Lower lobe of right lung (tissue), 2 donors: ENCODE data around the gene MOB3B. TPM values are rescaled to one million over a fixed set of nuclear protein-coding genes. Genes with fewer than 3 reads are reported as not detected.
A peak's percentile ranks its signal among the peaks of the same experiment; 100 is the strongest.

Experiments
- ATAC-seq, 2 donors: fragments of 200-7000 bp; cut with Tn5 transposase; one replicate each; pipeline ENCODE4 v1.9.1; 2020 to 2022; ENCODE audit warnings: mild to moderate bottlenecking in 2 of 2, moderate library complexity in 2 of 2
- DNase-seq: peaks from one replicate; pipeline ENCODE4 v3.0.0-alpha.2; 2020
- H3K27ac ChIP-seq: fragments of 200-600 bp; one replicate; pipeline ENCODE4 v1.8.0; 2022
- H3K27me3 ChIP-seq: fragments of 200-600 bp; one replicate; pipeline ENCODE4 v1.8.0; 2022; ENCODE audit warnings: low read depth
- H3K36me3 ChIP-seq: fragments of 200-600 bp; one replicate; pipeline ENCODE4 v1.8.0; 2022; ENCODE audit warnings: mild to moderate bottlenecking
- H3K4me1 ChIP-seq: fragments of 200-600 bp; one replicate; pipeline ENCODE4 v1.8.0; 2022
- H3K4me3 ChIP-seq: fragments of 200-600 bp; one replicate; pipeline ENCODE4 v1.8.0; 2022; ENCODE audit warnings: mild to moderate bottlenecking
- H3K9me3 ChIP-seq: fragments of 200-600 bp; one replicate; pipeline ENCODE4 v1.8.0; 2022
- intact Hi-C: fragments of 100-400 bp; cut with DNase I; formaldehyde crosslinking; loops from one replicate; pipeline ENCODE4 v1.11.0; 2022
- total RNA-seq: library from RNA; stranded (reverse); fragmentation: NEBNext Ultra II Directional; extraction: Animal tissue kit (Norgen Biotek cat#: 25700); gene quantifications from one replicate; pipeline ENCODE4 v1.2.1, GENCODE V29; 2021
- TF ChIP-seq, protein P1 (sequence below): fragments of 200-600 bp; IDR thresholded peaks from one replicate; pipeline ENCODE4 v1.8.0; 2022; ENCODE audit warnings: antibody characterized with exemption, mild to moderate bottlenecking
- donor health status: DM: no; HTN: yes; CAD: no; lungs with severe emphysema.

MOB3B gene
- total RNA-seq, 1 donor from 2014 or later, result 22.7 TPM

- no peaks in the 10 kb centered on the region for H3K36me3 ChIP-seq
- peaks cover 27% of the 10 kb centered on the region for H3K4me1 ChIP-seq
- H3K4me3 ChIP-seq, result no peak overlapping the region
- no peak for DNase-seq
- intact Hi-C loops, result no loop called here
- ATAC-seq, result no peak
- H3K9me3 ChIP-seq, result no peaks in the 10 kb centered on the region
- no peaks in the 10 kb centered on the region for H3K27me3 ChIP-seq
- TF ChIP-seq, protein P1, sequence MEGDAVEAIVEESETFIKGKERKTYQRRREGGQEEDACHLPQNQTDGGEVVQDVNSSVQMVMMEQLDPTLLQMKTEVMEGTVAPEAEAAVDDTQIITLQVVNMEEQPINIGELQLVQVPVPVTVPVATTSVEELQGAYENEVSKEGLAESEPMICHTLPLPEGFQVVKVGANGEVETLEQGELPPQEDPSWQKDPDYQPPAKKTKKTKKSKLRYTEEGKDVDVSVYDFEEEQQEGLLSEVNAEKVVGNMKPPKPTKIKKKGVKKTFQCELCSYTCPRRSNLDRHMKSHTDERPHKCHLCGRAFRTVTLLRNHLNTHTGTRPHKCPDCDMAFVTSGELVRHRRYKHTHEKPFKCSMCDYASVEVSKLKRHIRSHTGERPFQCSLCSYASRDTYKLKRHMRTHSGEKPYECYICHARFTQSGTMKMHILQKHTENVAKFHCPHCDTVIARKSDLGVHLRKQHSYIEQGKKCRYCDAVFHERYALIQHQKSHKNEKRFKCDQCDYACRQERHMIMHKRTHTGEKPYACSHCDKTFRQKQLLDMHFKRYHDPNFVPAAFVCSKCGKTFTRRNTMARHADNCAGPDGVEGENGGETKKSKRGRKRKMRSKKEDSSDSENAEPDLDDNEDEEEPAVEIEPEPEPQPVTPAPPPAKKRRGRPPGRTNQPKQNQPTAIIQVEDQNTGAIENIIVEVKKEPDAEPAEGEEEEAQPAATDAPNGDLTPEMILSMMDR, result no peak
- H3K27ac ChIP-seq, result no peak overlapping the region
These were observed 91.1 kb downstream of the MOB3B start for GRCh38 chr9:27438522-27438921.

- ATAC-seq (no peak), DNase-seq (no peak)
- no peaks in the 10 kb centered on the region for H3K27me3 ChIP-seq
- TF ChIP-seq, protein P1, result no peak
- no peaks in the 10 kb centered on the region for H3K9me3 ChIP-seq
- intact Hi-C loops, result no loop called here
- no peak overlapping the region for H3K4me3 ChIP-seq
- no peaks in the 10 kb centered on the region for H3K36me3 ChIP-seq
- peaks cover 33% of the 10 kb centered on the region for H3K4me1 ChIP-seq
- no peak overlapping the region for H3K27ac ChIP-seq
These were observed 91.8 kb downstream of the MOB3B start for GRCh38 chr9:27437652-27438373.

DNA sequence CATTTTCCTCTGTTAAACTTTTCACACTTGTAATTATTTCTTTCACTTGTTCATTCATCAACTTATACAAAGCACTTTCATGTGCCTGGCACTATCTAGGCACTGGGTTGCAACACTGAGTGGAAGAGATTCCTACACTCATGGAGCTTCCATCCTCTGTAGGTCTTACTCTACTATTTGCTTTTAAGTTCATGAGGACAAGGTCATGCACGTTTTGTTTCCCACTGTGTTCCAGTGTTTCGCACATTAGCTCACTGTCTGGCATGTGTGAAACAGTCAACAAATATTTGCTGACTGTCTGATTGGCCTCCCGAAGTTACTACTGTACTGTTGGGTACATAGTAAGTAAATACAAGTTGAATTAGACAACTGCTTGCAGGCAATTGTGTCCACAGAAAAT is 93.4 kb downstream of the MOB3B start:
- Histone ChIP-seq H3K9me3 (no peaks in the 10 kb centered on the region), H3K27me3 (no peaks in the 10 kb centered on the region), H3K4me1 (peaks cover 45% of the 10 kb centered on the region), H3K27ac (no peak overlapping the region), H3K4me3 (no peak overlapping the region), H3K36me3 (no peaks in the 10 kb centered on the region)
- TF ChIP-seq, protein P1, result no peak
- DNase-seq (no peak), ATAC-seq (peak in 1 of 2 donors; percentile 63)
- intact Hi-C loops, result no loop called here

- Histone ChIP-seq H3K4me3 (no peak overlapping the region), H3K27me3 (no peaks in the 10 kb centered on the region), H3K27ac (no peak overlapping the region), H3K36me3 (no peaks in the 10 kb centered on the region), H3K4me1 (peaks cover 45% of the 10 kb centered on the region), H3K9me3 (no peaks in the 10 kb centered on the region)
- ATAC-seq, result peak in 1 of 2 donors; percentile 15
- no peak for DNase-seq
- intact Hi-C loops, result no loop called here
- TF ChIP-seq, protein P1, result no peak
These were observed 95.8 kb downstream of the MOB3B start for GRCh38 chr9:27433631-27434325.

DNA sequence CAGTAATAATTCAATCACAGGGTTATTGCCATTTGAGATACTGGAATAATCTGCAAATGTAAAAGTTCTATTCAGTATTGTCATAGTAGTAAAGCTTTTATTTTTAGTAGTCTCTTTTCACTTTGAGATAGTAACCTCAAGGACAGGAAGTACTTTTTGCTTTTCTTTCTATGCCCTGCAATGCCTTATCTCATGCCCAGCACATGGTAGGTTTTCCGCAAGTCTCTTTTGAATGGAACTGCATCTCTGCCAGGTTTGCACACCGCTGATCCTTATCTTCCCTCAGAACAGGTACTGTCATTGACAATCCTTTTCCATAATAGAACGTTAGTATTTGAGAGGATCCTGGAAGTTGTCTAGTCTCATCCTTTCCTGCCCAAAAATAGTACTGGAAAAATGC is 97.3 kb downstream of the MOB3B start:
- ATAC-seq, result no peak
- TF ChIP-seq, protein P1, result no peak
- H3K36me3 ChIP-seq, result no peaks in the 10 kb centered on the region
- H3K27ac ChIP-seq, result no peak overlapping the region
- H3K4me3 ChIP-seq, result no peak overlapping the region
- H3K4me1 ChIP-seq, result peaks cover 38% of the 10 kb centered on the region
- intact Hi-C loops, result no loop called here
- no peaks in the 10 kb centered on the region for H3K9me3 ChIP-seq
- no peak for DNase-seq
- H3K27me3 ChIP-seq, result no peaks in the 10 kb centered on the region
